A549 (cell line): ENCODE results near the gene GRID1. TPM values are rescaled to one million over a fixed set of nuclear protein-coding genes. Genes with fewer than 3 reads are reported as not detected.

Source experiments
- ATAC-seq, 2 experiments: fragments of 200-7000 bp in 1 of 2; fragments of >200 bp in 1 of 2; cut with Nextera tagmentation in 1 of 2; cut with Tn5 transposase in 1 of 2; 3 replicates each; pipeline versions ENCODE4 v1.8.0 to v1.9.1; 2018 to 2020; ENCODE audit warnings: mild to moderate bottlenecking in 1 of 2, moderate library complexity in 1 of 2
- CTCF ChIA-PET: fragments of 300-600 bp; sonication (Branson Sonifier 250); formaldehyde crosslinking; extraction: SDS; loops from one replicate; lab custom pipeline; 2021; ENCODE audit warnings: antibody characterized with exemption, inconsistent platforms; lab: Yijun Ruan, JAX
- POLR2A ChIA-PET: fragments of 350-600 bp; formaldehyde crosslinking; extraction: SDS; loops from one replicate; lab custom pipeline; 2021; ENCODE audit warnings: antibody characterized with exemption, inconsistent platforms; lab: Yijun Ruan, JAX
- DNase-seq, 2 experiments: peaks; one replicate each; pipeline versions ENCODE4 v3.0.0 to v3.0.0-alpha.2; 2011 to 2016; ENCODE audit warnings: low read depth in 1 of 2, low spot score in 1 of 2
- FAIRE-seq: peaks from 2 replicates; lab custom pipeline; 2011; peaks lifted over from hg19 to GRCh38; lab: Jason Lieb, UNC
- H3K27ac ChIP-seq, 2 experiments: fragments of >200 bp; sonication (Bioruptor Twin); formaldehyde crosslinking; 3 replicates each; pipeline ENCODE4 v1.5.1; 2016 to 2017
- H3K4me1 ChIP-seq: fragments of >200 bp; sonication (Bioruptor Twin); formaldehyde crosslinking; 3 replicates; pipeline ENCODE4 v1.6.1; 2016
- H3K4me2 ChIP-seq: fragments of >200 bp; sonication (Bioruptor Twin); formaldehyde crosslinking; 3 replicates; pipeline ENCODE4 v1.6.1; 2016
- H3K4me3 ChIP-seq: fragments of >200 bp; sonication (Bioruptor Twin); formaldehyde crosslinking; 3 replicates; pipeline ENCODE4 v1.5.1; 2016
- H3K9me3 ChIP-seq: fragments of >200 bp; sonication (Bioruptor Twin); formaldehyde crosslinking; 3 replicates; pipeline ENCODE4 v1.6.1; 2016
- CBX8 ChIP-seq: fragments of 200-600 bp; sonication (generic); IDR thresholded peaks from 2 replicates; pipeline ENCODE4 v1.6.1; 2016
- CTCF ChIP-seq: fragments of >200 bp; sonication (Bioruptor Twin); formaldehyde crosslinking; IDR thresholded peaks from 3 replicates; pipeline ENCODE4 v1.5.1; 2016
- E2F6 ChIP-seq: IDR thresholded peaks from 2 replicates; pipeline ENCODE4 v1.6.1; 2012; ENCODE audit warnings: low read depth, borderline replicate concordance
- ELK1 ChIP-seq: fragments of 150-350 bp; IDR thresholded peaks from 2 replicates; pipeline ENCODE4 v1.6.1; 2014; ENCODE audit warnings: low read depth, mild to moderate bottlenecking, low read length
- EP300 ChIP-seq, 2 experiments: fragments of >200 bp; sonication (Bioruptor Twin); formaldehyde crosslinking; IDR thresholded peaks; 2 replicates in 1 of 2; 3 replicates in 1 of 2; pipeline ENCODE4 v1.6.1; 2016 to 2017
- HDAC2 ChIP-seq: fragments of 200-600 bp; sonication (generic); IDR thresholded peaks from 2 replicates; pipeline ENCODE4 v1.6.1; 2016
- HES2 ChIP-seq: fragments of >200 bp; sonication (Bioruptor Twin); formaldehyde crosslinking; IDR thresholded peaks from 2 replicates; pipeline ENCODE4 v1.6.1; 2016
- JUNB ChIP-seq: fragments of >200 bp; sonication (Bioruptor Twin); formaldehyde crosslinking; IDR thresholded peaks from 2 replicates; pipeline ENCODE4 v1.6.1; 2016
- KDM1A ChIP-seq: fragments of 200-600 bp; sonication (generic); IDR thresholded peaks from 2 replicates; pipeline ENCODE4 v1.6.1; 2016; ENCODE audit warnings: low read depth, mild to moderate bottlenecking
- MAFK ChIP-seq: fragments of 450-650 bp; IDR thresholded peaks from 2 replicates; pipeline ENCODE4 v1.6.1; 2014; ENCODE audit not compliant: partially characterized antibody
- MAZ ChIP-seq: fragments of 150-350 bp; IDR thresholded peaks from 2 replicates; pipeline ENCODE4 v1.6.1; 2014; ENCODE audit warnings: antibody characterized with exemption, low read depth, low read length, borderline replicate concordance
- PHF8 ChIP-seq: fragments of 200-600 bp; sonication (generic); IDR thresholded peaks from 2 replicates; pipeline ENCODE4 v1.6.1; 2016; ENCODE audit warnings: low read depth, mild to moderate bottlenecking, antibody characterized with exemption, moderate library complexity, borderline replicate concordance
- RAD21 ChIP-seq, 2 experiments: fragments of >200 bp in 1 of 2; sonication (Bioruptor Twin) in 1 of 2; formaldehyde crosslinking in 1 of 2; IDR thresholded peaks in 1 of 2; conservative IDR thresholded peaks in 1 of 2; 2 replicates in 1 of 2; 3 replicates in 1 of 2; pipeline ENCODE4 v1.6.1; 2012 to 2018; ENCODE audit warnings: inconsistent platforms in 1 of 2
- RCOR1 ChIP-seq: fragments of 150-350 bp; IDR thresholded peaks from 2 replicates; pipeline ENCODE4 v1.6.1; 2014; ENCODE audit warnings: antibody characterized with exemption, low read length, low read depth
- RFX5 ChIP-seq: fragments of 450-650 bp; IDR thresholded peaks from 2 replicates; pipeline ENCODE4 v1.7.1; 2014; ENCODE audit warnings: antibody characterized with exemption, mild to moderate bottlenecking, moderate library complexity
- SMC3 ChIP-seq: fragments of >200 bp; sonication (Bioruptor Twin); formaldehyde crosslinking; IDR thresholded peaks from 3 replicates; pipeline ENCODE4 v1.6.1; 2018; ENCODE audit warnings: inconsistent platforms
- TP53 ChIP-seq: fragments of 250-450 bp; sonication (Bioruptor Pico); IDR thresholded peaks from 2 replicates; pipeline ENCODE4 v1.5.0; 2021; ENCODE audit warnings: mild to moderate bottlenecking, moderate library complexity
- USF2 ChIP-seq: fragments of 450-650 bp; IDR thresholded peaks from 2 replicates; pipeline ENCODE4 v1.6.1; 2014; ENCODE audit warnings: antibody characterized with exemption
- ZSCAN20 ChIP-seq: fragments of 250-450 bp; sonication (Bioruptor Pico); IDR thresholded peaks from 2 replicates; pipeline ENCODE4 v1.8.0; 2022; ENCODE audit warnings: mild to moderate bottlenecking, moderate library complexity
- WGBS: methylation state at CpG from one replicate; pipeline ENCODE4 v1.1.6; 2017; ENCODE audit errors: missing lambda C conversion rate; 5-methylcytosine and 5-hydroxymethylcytosine counted together
- polyA plus RNA-seq, 4 experiments: library from polyadenylated mRNA; depleted of rRNA in 3 of 4; stranded (reverse); fragments of >200 nt; fragmentation: RNase III in 1 of 4; extraction: RNeasy Plus Mini Kit Qiagen cat#74134 plus additional on column Dnase treatment in 1 of 4; gene quantifications; 2 replicates in 3 of 4; 3 replicates in 1 of 4; pipeline ENCODE4 v1.2.3, GENCODE V29; 2011 to 2017

Gene GRID1
- polyA plus RNA-seq, 2 of the 4 experiments (the other 2 are of a cell fraction) = 0.14 to 0.30 TPM

- WGBS = 32% methylated on average over 3 of the region's 3 CpGs
- CTCF ChIA-PET = interaction anchor here (1.1 kb wide), 1 partner anchor 30 kb away, joined by 3 read pairs; no protein-coding TSS in a partner anchor
- no peaks in the 10 kb centered on the region for H3K9me3 ChIP-seq
- no peak overlapping the region for H3K27ac ChIP-seq
- POLR2A ChIA-PET = no interaction called here
- TF ChIP-seq MAZ (no peak), PHF8 (no peak), JUNB (no peak), RCOR1 (no peak), TP53 (CRISPR knock-in tag) (no peak), USF2 (no peak), ELK1 (no peak)
- no peak for DNase-seq
- H3K4me2 ChIP-seq = no peak overlapping the region
- no peaks in the 10 kb centered on the region; the same call in 2 of the 3 replicates for H3K4me1 ChIP-seq
- ATAC-seq = no peak
- no peak overlapping the region for H3K4me3 ChIP-seq
- no peak for FAIRE-seq
Measured at GRCh38 chr10:86356296-86356695, 10.3 kb downstream of the GRID1 start.

- Histone ChIP-seq H3K4me3 (no peak overlapping the region), H3K4me2 (no peak overlapping the region), H3K4me1 (no peaks in the 10 kb centered on the region), H3K27ac (no peak overlapping the region), H3K9me3 (no peaks in the 10 kb centered on the region)
- no peak for DNase-seq
- ChIA-PET CTCF (interaction anchor here (0.9 to 1.1 kb wide), 2 partner anchors 9 to 30 kb away, joined by 3 read pairs; no protein-coding TSS in a partner anchor), POLR2A (no interaction called here)
- 15% methylated on average over 8 of the region's 8 CpGs for WGBS
- TF ChIP-seq CTCF = no peak
- ATAC-seq = no peak
- FAIRE-seq = no peak
Measured at GRCh38 chr10:86355571-86356038, 11.0 kb downstream of the GRID1 start.

GRCh38 chr10:86354761-86355540 is 11.6 kb downstream of the GRID1 start:
- POLR2A ChIA-PET = no interaction called here
- Histone ChIP-seq H3K4me2 (no peak overlapping the region), H3K4me1 (no peaks in the 10 kb centered on the region), H3K4me3 (no peak overlapping the region)
- 55% methylated on average over 7 of the region's 9 CpGs for WGBS
- CTCF ChIA-PET = interaction anchor here (0.6 to 1.1 kb wide), 4 partner anchors 8 to 1815 kb away, joined by 3 read pairs; no protein-coding TSS in a partner anchor
- TF ChIP-seq ELK1 (no peak), KDM1A (no peak), SMC3 (no peak), RAD21 (conservative IDR thresholded peaks at IDR 0.05 in 1 of 2, IDR thresholded peaks at IDR 0.05 in 1 of 2) (no peak), CBX8 (no peak), EP300 (IDR thresholded peaks at IDR 0.05) (no peak), MAFK (no peak), E2F6 (no peak), HES2 (no peak), RFX5 (no peak), ZSCAN20 (no peak), HDAC2 (no peak)
- TF ChIP-seq, all 56 proteins: peak for 0
- ATAC-seq (no peak), DNase-seq (no peak), FAIRE-seq (no peak)
- Histone ChIP-seq H3K9me3 (no peaks in the 10 kb centered on the region), H3K27ac (no peak overlapping the region)
